IPS DF 4.7 (cell line): ENCODE measurements around the gene KHNYN.
A peak's percentile ranks its signal among the peaks of the same experiment; 100 is the strongest.
"Not testable (repeated sequence)": the region's sequence is repeated elsewhere in the genome, so short reads cannot be mapped to it uniquely, and the experiment has no call there.

Experiments used
- DNase-seq: peaks from one replicate; pipeline ENCODE4 v3.0.0-alpha.2; 2013; ENCODE audit warnings: low spot score; ENCODE audit errors: extremely low read depth

The KHNYN gene

DNA sequence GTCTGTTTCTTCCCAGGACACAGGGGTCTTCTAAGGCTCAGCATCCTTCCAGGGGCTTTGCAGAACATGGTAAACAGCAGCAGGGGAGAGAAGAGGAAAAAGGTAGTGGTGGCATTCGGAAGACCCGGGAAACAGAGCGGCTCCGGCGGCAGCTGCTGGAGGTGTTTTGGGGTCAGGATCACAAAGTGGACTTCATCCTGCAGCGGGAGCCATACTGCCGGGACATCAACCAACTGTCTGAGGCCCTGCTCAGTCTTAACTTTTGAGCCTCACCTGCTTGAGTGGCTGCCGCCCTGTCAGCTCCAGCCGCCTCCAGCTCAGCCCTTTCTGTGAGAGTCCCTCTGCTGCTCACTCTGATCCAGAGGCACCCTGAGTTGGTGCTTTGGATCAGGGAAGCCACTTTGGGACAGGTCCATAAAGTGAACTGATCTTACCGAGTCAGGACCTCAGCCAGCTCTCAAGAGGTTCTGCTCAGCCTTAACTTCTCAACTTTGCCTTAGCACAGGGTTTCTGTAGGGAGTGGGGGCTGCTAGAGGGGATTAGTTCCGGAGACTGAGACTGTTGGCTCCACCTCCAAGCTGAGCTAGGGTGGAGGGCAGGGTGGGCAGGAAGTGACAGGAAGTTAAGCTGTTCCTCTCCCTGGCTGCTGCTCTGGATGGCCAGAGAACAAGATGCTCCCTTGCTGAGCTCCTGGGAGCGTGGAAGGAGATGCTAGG, 7.4 kb downstream of the KHNYN start:
- no peak for DNase-seq

DNA sequence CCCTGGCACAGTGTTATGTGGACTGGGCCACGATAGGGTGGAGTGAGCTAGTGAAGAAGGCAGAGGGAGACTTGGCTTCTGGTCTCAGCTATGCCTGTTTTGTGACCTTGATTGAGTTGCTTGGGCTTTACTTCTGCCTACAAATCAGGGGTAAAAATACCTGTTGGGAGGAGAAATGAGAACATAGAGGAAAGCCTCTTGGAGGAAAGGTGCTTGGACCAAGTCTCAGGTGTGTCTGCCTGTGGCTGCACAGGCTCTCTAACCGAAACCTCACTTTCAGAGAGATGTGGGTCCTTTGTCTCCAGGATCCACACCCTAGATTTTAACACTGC, 7.9 kb downstream of the KHNYN start:
- no peak for DNase-seq

DNA sequence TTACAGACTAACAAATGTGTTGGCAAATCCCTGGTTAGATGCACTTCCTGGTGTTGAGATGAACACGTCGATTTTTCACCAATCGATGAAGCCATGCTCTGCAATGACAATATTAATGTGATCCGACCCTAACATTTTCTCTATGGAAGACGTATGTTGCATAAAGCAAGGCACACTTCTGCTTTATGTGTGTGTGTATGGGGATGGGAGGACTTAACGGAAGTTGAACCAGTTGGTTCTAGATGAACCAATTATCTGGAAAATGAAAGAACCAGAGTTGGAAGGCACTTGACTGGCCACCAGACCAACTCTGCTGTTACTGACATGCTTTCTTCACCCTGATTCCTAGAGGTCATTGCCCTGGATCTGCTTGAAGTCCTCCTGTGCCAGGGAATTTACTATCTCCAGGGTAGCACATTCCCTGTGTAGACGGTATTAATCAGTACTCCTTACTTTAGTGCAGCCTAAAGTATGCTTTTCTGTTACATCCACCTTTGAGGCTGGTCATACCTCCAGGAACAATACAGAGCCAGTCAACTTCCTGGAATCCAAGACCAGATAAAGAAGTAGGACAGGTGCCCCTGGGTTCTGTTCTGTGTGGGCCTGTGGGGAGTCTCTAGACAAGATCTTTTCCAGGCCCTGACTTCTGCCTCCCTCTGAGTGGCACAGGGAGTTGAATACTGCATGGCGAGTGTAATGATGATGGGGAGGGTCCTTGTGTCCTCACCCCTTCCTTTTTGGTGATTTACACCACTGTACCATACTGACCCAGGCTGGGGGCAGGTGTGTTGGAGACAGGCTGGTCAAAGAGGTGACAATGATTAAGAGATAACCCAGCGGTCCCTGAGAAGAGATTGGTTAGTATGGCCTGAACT, 8.7 kb downstream of the KHNYN start:
- DNase-seq = no peak

DNA sequence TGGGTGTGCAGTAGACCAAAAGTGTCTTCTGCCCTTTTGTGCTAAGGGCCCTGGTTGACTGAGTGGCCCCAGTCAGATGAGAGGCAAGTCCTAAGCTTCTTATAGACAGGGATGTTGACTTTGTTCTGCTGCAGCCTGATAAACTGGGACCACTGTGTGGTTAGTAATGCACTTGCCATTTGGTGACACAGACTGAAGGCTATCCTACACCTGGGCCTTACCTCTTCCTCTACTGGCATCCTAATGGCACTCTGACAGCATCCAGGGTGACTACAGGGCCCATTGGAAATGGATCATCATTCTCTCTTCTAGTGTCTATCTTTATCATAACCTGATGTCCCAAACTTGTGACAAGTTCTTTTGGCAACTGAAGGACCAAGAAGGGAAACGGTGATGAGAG, 9.5 kb downstream of the KHNYN start:
- no peak for DNase-seq

DNA sequence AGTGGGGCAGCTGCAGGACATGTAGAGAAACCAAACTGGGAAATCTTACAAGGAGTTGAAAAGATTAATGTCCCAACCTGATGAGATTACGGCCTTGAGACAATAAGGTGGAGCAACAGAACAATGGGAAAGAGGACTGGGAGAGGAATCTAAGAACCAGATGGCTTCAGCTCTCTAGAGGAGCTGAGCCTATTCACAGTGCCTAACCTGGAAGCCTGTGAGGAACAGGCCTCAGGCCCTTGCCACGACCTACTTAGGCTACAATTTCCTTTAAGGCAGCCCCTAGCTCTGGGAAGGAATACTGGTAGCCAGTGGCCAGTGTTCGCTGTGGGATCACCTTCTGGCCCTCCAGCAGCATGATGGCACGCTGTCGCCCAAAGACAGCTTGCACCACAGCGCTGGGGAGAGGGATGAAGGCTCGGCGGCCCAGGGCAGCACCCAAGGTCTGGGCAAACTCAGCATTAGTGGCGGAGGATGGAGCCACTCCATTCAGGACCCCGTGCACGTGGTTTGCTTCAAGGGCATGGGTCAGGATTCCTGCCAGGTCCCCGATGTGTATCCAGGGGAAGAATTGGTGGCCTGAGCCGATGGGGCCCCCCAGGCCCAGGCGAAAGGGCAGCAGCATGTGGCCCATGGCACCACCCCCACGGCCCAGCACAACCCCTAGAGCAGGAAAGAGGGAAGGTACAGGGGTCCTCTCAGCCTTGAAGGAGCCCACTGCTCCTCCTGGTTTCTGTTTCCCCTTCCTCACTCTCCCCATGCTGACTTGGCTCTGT, 10.3 kb downstream of the KHNYN start:
- DNase-seq = no peak

DNA sequence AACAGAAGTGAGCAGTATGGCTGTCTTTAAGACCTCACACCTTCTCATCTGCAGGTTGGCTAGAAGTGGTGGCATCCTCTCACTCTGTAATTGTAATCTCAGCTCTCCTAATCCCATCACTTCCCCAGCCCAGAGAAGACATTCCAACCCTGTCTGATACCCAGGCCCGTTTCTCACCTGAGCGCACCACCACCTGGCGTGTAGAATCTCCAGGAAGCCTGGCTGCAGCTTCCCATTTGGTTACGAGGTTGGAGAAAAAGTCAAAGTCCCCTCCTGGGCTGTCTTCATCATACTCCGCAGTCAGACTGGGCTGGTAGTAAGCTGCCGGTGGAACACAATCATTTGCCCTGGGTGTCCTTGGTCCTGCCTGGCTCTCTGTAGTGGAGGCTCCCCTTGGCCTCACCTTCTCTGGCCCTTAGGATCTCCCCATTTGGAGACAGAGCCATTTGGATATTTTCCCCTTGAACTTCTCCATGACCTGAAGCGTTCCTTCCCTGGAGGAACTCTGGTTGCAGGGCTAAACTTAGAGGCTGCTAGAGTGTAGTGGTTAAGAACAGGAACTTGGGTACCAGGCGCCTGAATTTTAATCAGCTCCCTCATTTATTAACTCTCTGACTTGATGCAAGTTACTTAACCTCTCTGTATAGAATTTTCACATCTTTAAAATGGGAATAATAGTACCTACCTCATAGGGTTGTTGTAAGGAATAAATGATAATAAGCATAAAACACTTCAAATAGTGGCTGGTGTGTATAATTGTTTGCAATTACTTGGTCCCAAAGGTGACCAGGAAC, 11.0 kb downstream of the KHNYN start:
- no peak for DNase-seq

DNA sequence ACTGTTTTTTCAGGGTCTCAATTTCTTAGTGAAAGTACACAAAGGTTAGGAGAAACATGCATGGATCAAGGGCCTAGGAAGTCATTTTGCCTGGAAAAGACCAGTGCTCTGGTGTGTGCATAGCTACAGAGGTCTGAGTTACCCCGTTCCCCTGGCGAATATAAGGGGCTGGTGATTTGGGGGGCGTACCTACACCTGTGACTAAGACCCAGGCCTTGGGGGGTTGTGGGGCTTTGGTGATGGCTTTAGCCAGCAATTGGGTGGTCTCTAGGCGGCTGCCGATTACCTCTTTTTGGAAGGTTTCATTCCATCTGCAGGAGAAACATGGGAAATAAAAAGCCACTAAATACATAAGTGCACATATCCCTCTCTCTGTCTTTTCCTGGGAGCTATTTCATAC, 11.7 kb downstream of the KHNYN start:
- no peak for DNase-seq

DNA sequence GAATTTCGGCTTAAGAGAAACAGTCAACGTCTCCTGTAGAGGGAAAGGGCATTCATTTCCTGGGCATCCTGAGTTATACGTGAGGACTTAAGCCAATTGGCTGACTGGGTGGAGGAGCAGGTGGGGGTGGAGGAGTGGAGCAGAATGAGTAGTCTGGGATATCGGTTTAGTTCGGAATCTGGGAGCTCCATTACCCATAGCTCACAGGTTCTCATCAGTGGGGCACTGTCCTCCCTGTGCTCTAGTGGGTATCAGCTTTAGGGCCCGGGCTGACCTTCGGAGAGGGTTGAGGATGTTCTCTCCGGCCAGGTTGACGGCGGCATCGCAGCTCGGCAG, 12.1 kb downstream of the KHNYN start:
- no peak for DNase-seq

DNA sequence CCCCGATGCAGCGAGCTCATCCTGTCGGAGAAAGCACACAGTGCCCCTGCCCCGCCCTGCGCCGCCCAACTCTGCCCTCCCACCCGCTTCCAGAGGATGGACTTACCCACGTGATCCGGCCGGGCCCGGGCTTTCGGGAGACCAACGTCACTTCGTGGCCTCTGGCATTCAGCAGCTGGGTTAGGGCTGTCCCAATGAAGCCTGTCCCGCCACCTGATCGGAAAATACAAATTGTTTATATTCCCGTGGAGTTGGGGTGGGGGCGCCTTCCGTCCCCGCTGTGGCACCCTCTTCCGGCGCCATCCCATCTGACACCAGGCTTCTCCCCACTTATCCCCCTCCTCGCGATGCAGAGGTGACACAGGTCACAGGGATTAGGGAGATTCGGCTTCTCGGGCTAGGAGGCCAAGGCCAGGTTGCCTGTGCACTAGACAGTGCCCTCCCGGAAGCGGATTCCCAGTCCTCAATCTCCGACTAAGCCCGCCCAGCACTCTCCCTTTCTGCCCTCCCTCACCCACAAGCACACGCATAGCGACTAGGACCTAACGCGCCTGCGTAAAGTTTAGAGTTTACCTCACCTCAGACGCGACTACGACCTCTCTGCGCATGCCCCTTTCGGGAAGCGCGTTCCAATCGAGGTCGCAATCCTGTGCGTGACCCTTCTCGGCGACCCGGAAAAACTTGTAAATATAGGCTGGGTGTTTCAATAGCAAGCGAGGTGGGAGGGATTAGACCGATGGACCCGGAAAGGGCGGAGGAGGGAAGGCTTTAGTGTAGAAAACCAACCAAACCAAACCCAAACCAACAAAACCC, 12.7 kb downstream of the KHNYN start, which contains the start of gene SDR39U1:
TSS of gene SDR39U1 (minus strand) at position 537 of the 813 bp plus-strand sequence. CDS start at position 530, 7 bp downstream.
- peak; percentile 98 for DNase-seq

DNA sequence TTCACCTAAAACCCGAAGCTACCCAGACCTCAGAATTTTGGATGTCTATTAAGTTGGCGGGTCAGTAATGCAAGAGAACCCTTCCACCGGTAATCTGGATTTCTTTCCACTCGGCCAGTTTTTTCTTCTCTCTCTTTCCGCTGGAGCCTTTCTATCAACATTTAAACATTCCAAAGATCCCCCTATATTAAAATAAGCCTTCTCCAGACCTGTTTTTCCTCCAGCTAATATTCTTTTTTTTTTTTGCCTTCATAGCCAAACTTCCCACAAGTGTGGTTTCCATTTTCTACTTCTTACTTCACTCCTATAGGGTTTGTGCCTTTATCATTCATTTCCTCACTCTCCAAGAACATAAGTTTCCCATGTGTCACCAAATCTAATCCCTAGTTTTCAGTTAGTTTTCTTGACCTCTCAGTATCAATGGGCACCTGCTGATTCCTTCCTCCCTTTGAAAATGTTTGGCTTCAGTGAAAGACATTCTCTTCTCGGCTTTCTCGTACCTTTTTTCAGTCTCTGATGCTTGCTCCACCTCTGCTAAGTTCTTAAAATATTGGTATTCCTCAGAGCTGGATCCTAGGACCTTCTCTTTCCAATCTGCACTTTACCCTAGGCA, 13.4 kb downstream of the KHNYN start:
- DNase-seq = no peak

DNA sequence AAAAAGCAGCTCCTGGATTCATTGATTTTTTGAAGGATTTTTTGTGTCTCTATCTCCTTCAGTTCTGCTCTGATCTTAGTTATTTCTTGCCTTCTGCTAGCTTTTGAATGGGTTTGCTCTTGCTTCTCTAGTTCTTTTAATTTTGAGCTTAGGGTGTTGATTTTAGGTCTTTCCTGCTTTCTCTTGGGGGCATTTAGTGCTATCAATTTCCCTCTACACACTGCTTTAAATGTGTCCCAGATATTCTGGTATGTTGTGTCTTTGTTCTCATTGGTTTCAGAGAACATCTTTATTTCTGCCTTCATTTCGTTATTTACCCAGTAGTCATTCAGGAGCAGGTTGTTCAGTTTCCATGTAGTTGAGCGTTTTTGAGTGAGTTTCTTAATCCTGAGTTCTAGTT, 21.1 kb downstream of the KHNYN start:
- not testable (repeated sequence) for DNase-seq

DNA sequence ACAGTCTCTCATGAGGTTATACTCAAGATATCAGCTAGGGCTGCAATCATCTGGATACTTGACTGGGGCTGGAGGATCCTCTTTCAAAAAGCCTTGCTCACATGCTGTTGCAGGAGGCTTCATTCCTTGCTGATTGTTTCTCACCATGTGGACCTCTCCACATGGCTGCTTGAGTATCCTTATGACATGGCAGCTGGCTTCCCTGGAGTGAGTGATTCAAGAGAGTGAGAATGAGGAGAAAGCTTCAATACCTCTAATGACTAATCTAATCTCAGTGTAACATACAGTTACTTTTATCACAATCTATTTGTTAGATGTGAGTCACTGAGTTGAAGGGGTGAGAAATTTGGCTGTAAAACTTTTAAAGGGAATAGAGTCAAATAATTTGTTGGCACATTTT, 27.2 kb downstream of the KHNYN start:
- no peak for DNase-seq

DNA sequence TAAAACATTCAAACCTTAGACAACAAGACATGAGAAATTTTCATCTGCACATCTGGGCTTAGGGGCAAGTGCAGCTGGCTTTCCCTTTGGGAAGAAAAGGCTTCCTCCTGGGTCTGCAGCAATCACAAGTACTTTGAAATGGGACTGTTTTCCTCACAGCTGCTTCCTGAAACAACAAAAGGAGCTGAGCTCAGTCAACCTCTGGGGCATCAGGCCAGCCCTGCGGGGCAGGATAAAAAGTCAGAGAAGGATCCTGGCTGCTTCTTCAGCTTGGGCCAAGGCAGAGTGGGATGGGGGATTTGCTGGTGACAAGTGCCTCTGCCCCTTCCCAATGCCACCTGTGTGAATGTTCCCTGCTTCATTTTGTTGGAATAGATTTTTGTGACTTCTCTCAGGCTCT, 29.0 kb downstream of the KHNYN start:
- DNase-seq = no peak

DNA sequence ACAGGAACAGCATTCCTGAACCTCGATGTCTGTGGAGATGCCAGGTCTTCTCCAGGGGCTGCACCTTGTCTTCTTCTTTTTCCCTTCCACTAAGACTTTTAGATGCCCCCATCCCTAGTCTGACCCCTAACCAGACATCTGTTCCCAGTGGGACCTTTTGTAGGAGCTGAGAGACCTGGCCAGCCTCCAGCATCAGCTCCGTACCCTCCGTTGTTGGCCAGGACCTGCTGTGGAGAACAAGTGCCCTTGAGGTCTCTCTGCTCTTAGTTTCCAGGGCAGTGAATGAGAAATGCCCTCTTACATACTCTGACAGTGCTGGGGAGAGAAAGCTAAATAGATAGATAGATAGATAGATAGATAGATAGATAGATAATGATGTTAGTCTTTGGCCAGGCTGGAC, 29.6 kb downstream of the KHNYN start:
- DNase-seq = no peak

DNA sequence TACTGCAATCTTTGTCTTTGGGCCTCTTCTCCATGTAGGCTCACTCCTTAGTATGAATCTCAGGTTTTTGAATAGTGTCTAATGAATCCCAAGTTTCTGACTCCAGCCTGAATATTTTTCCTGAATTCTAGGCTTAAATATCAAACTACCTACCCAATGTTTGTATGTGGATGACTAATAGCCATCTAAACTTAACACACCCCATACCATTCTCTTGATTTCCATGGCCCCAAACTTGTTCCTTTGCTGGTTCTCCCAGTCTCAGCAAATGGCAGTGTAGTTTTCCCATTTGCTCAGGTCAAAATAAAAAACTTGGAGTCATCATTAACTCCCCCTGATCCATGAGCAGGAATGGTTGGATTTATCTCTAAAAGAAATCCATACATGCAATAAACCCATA, 31.6 kb downstream of the KHNYN start:
- DNase-seq = no peak

DNA sequence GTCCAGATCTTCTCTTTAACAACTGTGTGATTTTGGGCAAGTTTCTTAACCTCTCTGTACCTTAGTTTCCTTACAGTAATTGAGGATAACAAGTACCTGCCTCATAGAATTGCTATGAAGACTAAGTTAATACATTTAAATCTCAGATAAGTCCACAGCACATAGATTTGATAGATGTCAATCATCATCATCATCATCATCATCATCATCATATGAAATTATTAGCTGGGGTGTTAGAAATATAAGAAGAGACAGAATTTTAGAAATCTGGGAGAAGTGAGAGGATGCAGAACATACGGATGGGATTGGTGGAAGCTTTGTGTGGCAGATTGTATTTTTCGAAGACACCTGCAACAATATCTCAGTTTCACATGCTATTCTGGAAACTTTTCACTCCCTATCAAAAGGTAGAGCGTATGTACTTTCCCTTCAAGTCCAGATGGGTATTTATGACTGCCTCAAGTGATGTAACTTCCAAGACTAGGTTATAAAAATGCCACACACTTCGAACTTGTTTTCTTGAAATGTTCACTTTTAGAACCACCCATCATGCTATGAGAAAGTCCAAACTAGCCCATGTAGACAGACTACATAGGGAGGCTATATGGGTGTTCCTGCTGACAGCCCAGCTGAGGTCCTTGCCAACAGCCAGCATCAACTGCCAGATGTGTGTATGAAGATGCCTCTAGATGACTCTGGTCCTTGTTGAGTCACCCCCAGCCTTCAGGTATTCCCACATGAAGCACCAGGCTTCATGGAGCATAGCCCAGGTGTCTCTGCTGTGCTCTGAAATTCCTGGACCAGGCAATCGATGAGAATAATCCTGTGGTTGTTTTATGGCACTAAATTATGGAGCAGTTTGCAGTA, 33.5 kb downstream of the KHNYN start:
- no peak for DNase-seq

DNA sequence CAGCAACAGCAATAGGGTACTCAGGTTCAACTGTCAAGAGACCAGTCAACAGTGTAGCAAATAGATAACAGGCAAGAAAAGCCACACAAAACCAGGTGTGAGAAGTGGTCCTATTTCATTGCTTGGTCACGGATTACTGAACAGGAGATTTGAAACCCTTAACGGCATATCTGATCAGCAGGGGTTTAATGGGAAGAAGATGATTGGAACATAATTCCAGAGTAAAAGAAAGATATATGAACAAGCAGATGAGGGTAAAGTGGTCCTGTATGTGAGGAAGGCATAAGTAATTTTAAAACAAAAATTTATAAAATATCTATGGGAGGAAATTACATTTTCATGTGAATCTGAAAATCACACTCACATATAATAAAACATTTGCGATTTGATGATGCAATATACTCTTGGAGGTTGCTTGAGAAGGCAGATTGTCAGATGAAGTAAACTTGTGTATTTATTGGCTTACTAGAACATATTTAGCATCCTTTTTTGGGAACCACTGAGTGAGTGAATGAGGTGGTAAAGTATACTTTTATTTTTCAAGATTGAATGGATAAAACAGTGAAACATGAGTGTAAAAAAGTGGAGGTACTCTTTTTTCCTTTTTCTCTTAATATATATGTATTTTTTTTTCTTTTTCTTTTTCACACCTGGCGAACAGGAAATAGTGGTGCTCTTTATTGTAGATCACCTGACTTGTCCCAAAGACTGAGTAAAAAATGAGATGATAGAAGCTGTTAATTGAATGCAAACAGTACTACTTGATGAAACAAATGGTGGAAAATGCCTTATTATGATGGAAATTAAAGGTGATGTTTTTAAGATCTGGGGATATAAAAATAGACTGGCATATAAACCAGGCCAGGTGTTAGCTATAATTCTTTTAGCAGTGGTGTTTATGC, 34.4 kb downstream of the KHNYN start:
- no peak for DNase-seq

DNA sequence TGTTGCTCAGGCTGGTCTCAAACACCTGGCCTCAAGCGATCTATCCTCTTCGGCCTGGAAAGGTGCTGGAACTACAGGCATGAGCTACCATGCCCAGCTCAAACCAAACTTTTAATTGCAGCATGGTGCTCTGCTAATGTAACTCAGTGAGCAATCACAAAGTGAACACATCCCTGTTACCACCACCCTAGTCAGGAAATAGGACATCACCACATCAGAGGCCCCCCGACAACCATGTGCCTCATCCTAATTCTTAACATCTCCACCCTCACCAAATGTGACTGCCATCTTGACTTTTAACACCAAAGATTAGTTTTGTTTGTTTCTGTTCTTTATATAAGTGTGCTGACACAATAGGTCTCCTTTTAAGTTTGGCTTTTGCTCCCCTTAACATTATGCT, 35.6 kb downstream of the KHNYN start:
- DNase-seq = no peak
